Vagina (tissue), 2 donors: ENCODE measurements around the gene TMEM161B.

Source experiments
- CTCF ChIP-seq, 3 experiments: fragments of 450-650 bp in 2 of 3; fragments of 200-600 bp in 1 of 3; sonication (generic) in 1 of 3; IDR thresholded peaks; one replicate each; pipeline ENCODE4 v1.5.1; 2017 to 2019; ENCODE audit warnings: antibody characterized with exemption in 3 of 3, mild to moderate bottlenecking in 2 of 3, moderate library complexity in 2 of 3
- POLR2A ChIP-seq, 2 donors: fragments of 450-650 bp; IDR thresholded peaks; one replicate each; pipeline ENCODE4 v1.6.1; 2017; ENCODE audit warnings: antibody characterized with exemption in 2 of 2, mild to moderate bottlenecking in 2 of 2, moderate library complexity in 2 of 2
- POLR2AphosphoS5 ChIP-seq, 2 donors: sonication (generic); formaldehyde crosslinking; IDR thresholded peaks; one replicate each; pipeline ENCODE4 v1.9.0; 2017; ENCODE audit warnings: antibody characterized with exemption in 2 of 2, mild to moderate bottlenecking in 2 of 2, low read depth in 1 of 2; ENCODE audit not compliant: insufficient read depth in 1 of 2

- TF ChIP-seq CTCF (IDR thresholded peaks at IDR 0.05) (no peak), POLR2AphosphoS5 (IDR thresholded peaks at IDR 0.05; ENCODE audit: insufficient read depth in 1 of 2, low read depth in 1 of 2) (no peak), POLR2A (IDR thresholded peaks at IDR 0.05) (no peak)
These were observed 85.4 kb downstream of the TMEM161B start for GRCh38 chr5:88183255-88183654.
